ENCODE data around the gene CENPH. TPM values are rescaled to one million over a fixed set of nuclear protein-coding genes. Genes with fewer than 3 reads are reported as not detected.

The CENPH gene
- total and polyA plus RNA-seq, 2 donors (not counting 3 experiments of a cell fraction or from before 2014, with no cell fraction given) = 6.5 to 16.4 TPM

GRCh38 chr5:69211200-69211599 is 21.8 kb downstream of the CENPH start:
- dilution Hi-C loops (cut with MboI; ENCODE audit: extremely low pct_ligation_motif_present, low sequenced_read_pairs) (no loop called here), intact Hi-C loops (cut with micrococcal nuclease) (no loop called here)
- no peak overlapping the region for H3K9ac ChIP-seq (replicated peaks; ENCODE audit: extremely low read depth, insufficient read depth, low read length)
- ChIA-PET CTCF (no interaction called here), POLR2A (no interaction called here)
- no peaks in the 10 kb centered on the region for H3K9me1 ChIP-seq (replicated peaks; ENCODE audit: control insufficient read depth, extremely low read depth, insufficient read depth, low read length)
- no peaks in the 10 kb centered on the region for H3K9me3 ChIP-seq (replicated peaks; ENCODE audit: control insufficient read depth, insufficient read depth, low read length)
- BruUV-seq (replicated peaks) = no TSS peak
- no peak for TF ChIP-seq POLR2A (IDR thresholded peaks at IDR 0.05; ENCODE audit: low read depth, low read length)
- TF ChIP-seq JUN (IDR thresholded peaks at IDR 0.05; ENCODE audit: borderline replicate concordance, insufficient read depth, insufficient read length, low read depth) = no peak
- TF ChIP-seq CTCF (IDR thresholded peaks at IDR 0.05; ENCODE audit: extremely low read depth in 1 of 2, insufficient read depth in 1 of 2, low read depth in 1 of 2, low read length in 2 of 2) = no peak
- TF ChIP-seq MYC (IDR thresholded peaks at IDR 0.05; ENCODE audit: low read depth, low read length) = no peak
- no peaks in the 10 kb centered on the region for H3K4me1 ChIP-seq (ENCODE audit: control insufficient read depth, extremely low read depth, insufficient read depth, low read length)
- DNase-seq (ENCODE audit: low read depth, low spot score) = no peak
- no peaks in the 10 kb centered on the region for H3K27me3 ChIP-seq (ENCODE audit: control insufficient read depth in 2 of 2, insufficient read depth in 2 of 2, low read length in 2 of 2)
- no peak for FAIRE-seq
- H3K4me2 ChIP-seq (ENCODE audit: insufficient read depth, low read length) = no peak overlapping the region
- no peak overlapping the region for H3K27ac ChIP-seq (ENCODE audit: insufficient read depth, low read depth, low read length)
- H3K36me3 ChIP-seq (ENCODE audit: control insufficient read depth in 2 of 2, extremely low read depth in 1 of 2, insufficient read depth in 2 of 2, low read length in 2 of 2) = no peaks in the 10 kb centered on the region
- H2AFZ ChIP-seq (ENCODE audit: low read depth, low read length) = no peak overlapping the region
- no peak overlapping the region for H3K4me3 ChIP-seq (replicated peaks in 1 of 3; ENCODE audit: insufficient read depth in 1 of 3, low read depth in 1 of 3, low read length in 3 of 3)
- H4K20me1 ChIP-seq (replicated peaks; ENCODE audit: control insufficient read depth, extremely low read depth, insufficient read depth, low read length) = no peaks in the 10 kb centered on the region
- H3K79me2 ChIP-seq (ENCODE audit: control insufficient read depth, insufficient read depth, low read length) = no peaks in the 10 kb centered on the region

- dilution Hi-C loops (cut with MboI; ENCODE audit: extremely low pct_ligation_motif_present, low sequenced_read_pairs) = no loop called here
Observed at GRCh38 chr5:69212022-69212421, 22.6 kb downstream of the CENPH start.

More at GRCh38 chr5:69212022-69212421, 22.6 kb downstream of the CENPH start:
- POLR2A ChIA-PET = no interaction called here
- intact Hi-C loops (cut with micrococcal nuclease) = no loop called here
- Histone ChIP-seq H3K79me2 (ENCODE audit: control insufficient read depth, insufficient read depth, low read length) (no peaks in the 10 kb centered on the region), H3K4me3 (replicated peaks in 1 of 3; ENCODE audit: insufficient read depth in 1 of 3, low read depth in 1 of 3, low read length in 3 of 3) (no peak overlapping the region), H3K4me2 (ENCODE audit: insufficient read depth, low read length) (no peak overlapping the region), H3K27me3 (ENCODE audit: control insufficient read depth in 2 of 2, insufficient read depth in 2 of 2, low read length in 2 of 2) (no peaks in the 10 kb centered on the region), H3K9me3 (replicated peaks; ENCODE audit: control insufficient read depth, insufficient read depth, low read length) (no peaks in the 10 kb centered on the region), H3K27ac (ENCODE audit: insufficient read depth, low read depth, low read length) (no peak overlapping the region), H4K20me1 (replicated peaks; ENCODE audit: control insufficient read depth, extremely low read depth, insufficient read depth, low read length) (no peaks in the 10 kb centered on the region), H3K9ac (replicated peaks; ENCODE audit: extremely low read depth, insufficient read depth, low read length) (no peak overlapping the region), H3K9me1 (replicated peaks; ENCODE audit: control insufficient read depth, extremely low read depth, insufficient read depth, low read length) (no peaks in the 10 kb centered on the region), H3K4me1 (ENCODE audit: control insufficient read depth, extremely low read depth, insufficient read depth, low read length) (peaks cover 2% of the 10 kb centered on the region), H3K36me3 (ENCODE audit: control insufficient read depth in 2 of 2, extremely low read depth in 1 of 2, insufficient read depth in 2 of 2, low read length in 2 of 2) (no peaks in the 10 kb centered on the region), H2AFZ (ENCODE audit: low read depth, low read length) (no peak overlapping the region)
- no peak for TF ChIP-seq POLR2A (IDR thresholded peaks at IDR 0.05; ENCODE audit: low read depth, low read length)
- TF ChIP-seq MYC (IDR thresholded peaks at IDR 0.05; ENCODE audit: low read depth, low read length) = no peak
- no peak for TF ChIP-seq JUN (IDR thresholded peaks at IDR 0.05; ENCODE audit: borderline replicate concordance, insufficient read depth, insufficient read length, low read depth)
- CTCF ChIA-PET = interaction anchor here (0.6 kb wide), 1 partner anchor 12 kb away, joined by 4 read pairs; no protein-coding TSS in a partner anchor
- BruUV-seq (replicated peaks) = no TSS peak
- no peak for DNase-seq (ENCODE audit: low read depth, low spot score)
- no peak for FAIRE-seq

Measured in endothelial cell of umbilical vein (primary cell).